Activated naive CD8-positive, alpha-beta T cell (primary cell): ENCODE data around the gene ARX.

Experiments used
- H3K27ac Mint-ChIP-seq: one replicate; pipeline ENCODE4 v1.8.0; 2021; ENCODE audit warnings: mixed read lengths
- H3K27me3 Mint-ChIP-seq: one replicate; pipeline ENCODE4 v1.8.0; 2021; ENCODE audit warnings: mixed read lengths
- H3K36me3 Mint-ChIP-seq: one replicate; pipeline ENCODE4 v1.8.0; 2021; ENCODE audit warnings: mixed read lengths
- H3K4me1 Mint-ChIP-seq: one replicate; pipeline ENCODE4 v1.8.0; 2021; ENCODE audit warnings: low read depth, mixed read lengths
- H3K4me3 Mint-ChIP-seq: one replicate; pipeline ENCODE4 v1.8.0; 2021; ENCODE audit warnings: mild to moderate bottlenecking, mixed read lengths
- H3K9me3 Mint-ChIP-seq: one replicate; pipeline ENCODE4 v1.8.0; 2021; ENCODE audit warnings: low read depth, mixed read lengths

Gene ARX

GRCh38 chrX:25010784-25011588, 4.8 kb downstream of the ARX start:
- Mint-ChIP-seq H3K4me1 (peaks cover 12% of the 10 kb centered on the region), H3K27ac (no peak overlapping the region), H3K36me3 (no peaks in the 10 kb centered on the region), H3K9me3 (no peaks in the 10 kb centered on the region), H3K4me3 (no peak overlapping the region), H3K27me3 (peaks cover 16% of the 10 kb centered on the region)

DNA sequence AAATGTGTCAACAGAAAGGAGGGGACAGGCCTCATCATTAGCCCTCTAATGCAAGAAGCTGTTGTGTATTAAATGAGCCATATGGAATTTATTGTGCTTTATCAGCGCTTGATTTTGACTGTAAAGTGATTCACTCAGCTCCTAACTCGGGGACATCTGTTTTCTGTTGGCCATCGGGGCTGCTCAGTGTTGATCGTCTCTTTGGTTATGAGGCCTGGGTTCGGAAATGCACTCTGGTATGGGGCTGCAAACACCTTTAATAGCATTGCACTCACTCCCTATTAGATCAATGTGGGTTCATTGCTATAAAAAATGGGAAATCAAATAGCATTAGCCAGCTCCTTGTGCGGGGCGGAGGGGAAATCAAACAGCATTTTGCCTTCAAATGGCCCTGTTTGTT, 6.4 kb downstream of the ARX start:
- no peak overlapping the region for H3K27ac Mint-ChIP-seq
- H3K4me1 Mint-ChIP-seq: peaks cover 10% of the 10 kb centered on the region
- no peak overlapping the region for H3K4me3 Mint-ChIP-seq
- H3K9me3 Mint-ChIP-seq: no peaks in the 10 kb centered on the region
- H3K36me3 Mint-ChIP-seq: no peaks in the 10 kb centered on the region
- H3K27me3 Mint-ChIP-seq: peaks cover 16% of the 10 kb centered on the region

- H3K9me3 Mint-ChIP-seq: no peaks in the 10 kb centered on the region
- H3K27ac Mint-ChIP-seq: no peak overlapping the region
- peaks cover 23% of the 10 kb centered on the region for H3K27me3 Mint-ChIP-seq
- H3K4me3 Mint-ChIP-seq: peak overlapping the region; percentile 35
- H3K4me1 Mint-ChIP-seq: peaks cover 11% of the 10 kb centered on the region
- no peaks in the 10 kb centered on the region for H3K36me3 Mint-ChIP-seq
Measured at GRCh38 chrX:25007059-25008053, 8.4 kb downstream of the ARX start.

GRCh38 chrX:25006586-25007058, 9.1 kb downstream of the ARX start:
- Mint-ChIP-seq H3K4me3 (peak overlapping the region; percentile 38), H3K27ac (peak overlapping the region; percentile 76), H3K36me3 (no peaks in the 10 kb centered on the region), H3K9me3 (no peaks in the 10 kb centered on the region), H3K4me1 (peaks cover 11% of the 10 kb centered on the region), H3K27me3 (peaks cover 23% of the 10 kb centered on the region)

GRCh38 chrX:25005382-25006185, 10.2 kb downstream of the ARX start:
- peaks cover 21% of the 10 kb centered on the region for H3K27me3 Mint-ChIP-seq
- H3K9me3 Mint-ChIP-seq: no peaks in the 10 kb centered on the region
- no peak overlapping the region for H3K4me3 Mint-ChIP-seq
- H3K4me1 Mint-ChIP-seq: peaks cover 11% of the 10 kb centered on the region
- H3K27ac Mint-ChIP-seq: no peak overlapping the region
- H3K36me3 Mint-ChIP-seq: no peaks in the 10 kb centered on the region

- peaks cover 11% of the 10 kb centered on the region for H3K4me1 Mint-ChIP-seq
Measured at GRCh38 chrX:25005034-25005381, 10.8 kb downstream of the ARX start.

DNA sequence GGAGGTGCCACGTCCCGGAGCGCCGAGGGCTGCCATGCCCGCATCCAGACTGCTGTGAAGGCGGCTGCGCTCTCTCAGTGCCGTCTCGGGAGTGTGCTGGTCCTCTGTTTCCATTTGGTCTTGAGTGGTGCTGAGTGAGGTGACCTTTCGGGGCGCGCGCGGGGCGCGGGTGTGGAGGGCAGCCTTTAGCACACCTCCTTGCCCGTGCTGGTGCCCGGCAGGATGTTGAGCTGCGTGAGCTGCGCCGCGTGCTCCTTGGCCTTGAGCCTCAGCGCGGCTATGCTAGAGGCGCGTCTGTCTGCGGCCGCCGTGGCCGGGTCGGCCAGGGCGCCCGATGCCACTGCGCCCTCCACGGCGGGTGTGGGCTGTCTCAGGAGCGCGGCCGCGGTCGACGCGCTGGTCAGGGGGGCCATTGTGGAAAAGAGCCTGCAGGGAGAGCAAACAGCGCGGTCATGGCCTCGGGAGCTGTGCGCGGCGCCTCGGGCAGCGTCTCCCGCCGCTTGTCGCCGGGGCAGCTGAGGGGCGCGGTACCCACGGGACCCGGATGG, 11.2 kb downstream of the ARX start:
- Mint-ChIP-seq H3K9me3 (no peaks in the 10 kb centered on the region), H3K27ac (no peak overlapping the region), H3K36me3 (no peaks in the 10 kb centered on the region), H3K4me3 (no peak overlapping the region), H3K27me3 (peaks cover 17% of the 10 kb centered on the region), H3K4me1 (peaks cover 11% of the 10 kb centered on the region)

More at GRCh38 chrX:25005034-25005381, 10.8 kb downstream of the ARX start:
- Mint-ChIP-seq H3K36me3 (no peaks in the 10 kb centered on the region), H3K9me3 (no peaks in the 10 kb centered on the region), H3K27ac (no peak overlapping the region), H3K4me3 (no peak overlapping the region), H3K27me3 (peaks cover 17% of the 10 kb centered on the region)

DNA sequence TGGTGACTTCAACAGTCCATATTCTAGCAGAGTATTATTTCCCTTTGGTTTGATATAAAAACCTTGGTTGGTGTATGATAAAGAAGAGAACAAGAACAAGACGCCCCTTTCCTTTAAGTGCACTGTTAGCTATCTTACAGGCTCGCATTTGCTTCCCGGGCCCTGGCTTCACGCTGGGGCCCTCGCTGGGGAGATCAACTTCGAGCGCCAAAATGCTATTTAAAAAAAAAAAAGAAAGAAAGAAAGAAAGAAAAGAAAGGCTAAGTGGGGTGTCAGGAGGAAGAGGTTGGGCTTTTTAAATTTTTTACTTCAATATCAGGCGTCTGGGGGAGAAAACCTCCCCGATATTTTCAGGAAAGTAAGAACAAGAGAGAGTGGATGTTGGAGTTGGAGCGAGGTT, 11.7 kb downstream of the ARX start:
- H3K9me3 Mint-ChIP-seq: no peaks in the 10 kb centered on the region
- H3K27ac Mint-ChIP-seq: peak overlapping the region; percentile 28
- no peaks in the 10 kb centered on the region for H3K36me3 Mint-ChIP-seq
- H3K4me1 Mint-ChIP-seq: peaks cover 11% of the 10 kb centered on the region
- H3K27me3 Mint-ChIP-seq: peaks cover 17% of the 10 kb centered on the region
- H3K4me3 Mint-ChIP-seq: peak overlapping the region; percentile 20

- Mint-ChIP-seq H3K27ac (no peak overlapping the region), H3K4me1 (peaks cover 11% of the 10 kb centered on the region), H3K4me3 (peak overlapping the region; percentile 54), H3K9me3 (no peaks in the 10 kb centered on the region), H3K36me3 (no peaks in the 10 kb centered on the region), H3K27me3 (peaks cover 17% of the 10 kb centered on the region)
Measured at GRCh38 chrX:25003066-25003849, 12.5 kb downstream of the ARX start.

DNA sequence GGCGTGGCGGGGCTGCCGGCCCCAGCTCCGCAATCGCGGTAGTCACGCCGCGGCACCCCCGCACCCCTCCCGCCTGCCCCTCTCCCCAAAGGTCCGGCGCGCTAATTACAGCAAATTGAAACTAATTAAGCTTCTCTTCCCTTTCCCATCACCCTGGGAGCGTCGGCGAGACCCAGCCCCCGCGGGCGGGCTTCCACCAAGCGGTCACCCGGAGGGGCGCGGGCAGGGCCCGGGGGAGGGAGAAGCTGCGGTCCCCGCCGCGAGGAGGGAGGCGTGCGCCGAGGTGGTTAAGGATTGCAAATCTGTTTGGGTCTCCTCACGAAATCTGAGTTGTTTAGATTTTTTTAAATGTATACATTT, 13.1 kb downstream of the ARX start:
- Mint-ChIP-seq H3K36me3 (no peaks in the 10 kb centered on the region), H3K27me3 (peaks cover 13% of the 10 kb centered on the region), H3K4me1 (peaks cover 11% of the 10 kb centered on the region), H3K9me3 (no peaks in the 10 kb centered on the region), H3K4me3 (peak overlapping the region; percentile 54), H3K27ac (no peak overlapping the region)

DNA sequence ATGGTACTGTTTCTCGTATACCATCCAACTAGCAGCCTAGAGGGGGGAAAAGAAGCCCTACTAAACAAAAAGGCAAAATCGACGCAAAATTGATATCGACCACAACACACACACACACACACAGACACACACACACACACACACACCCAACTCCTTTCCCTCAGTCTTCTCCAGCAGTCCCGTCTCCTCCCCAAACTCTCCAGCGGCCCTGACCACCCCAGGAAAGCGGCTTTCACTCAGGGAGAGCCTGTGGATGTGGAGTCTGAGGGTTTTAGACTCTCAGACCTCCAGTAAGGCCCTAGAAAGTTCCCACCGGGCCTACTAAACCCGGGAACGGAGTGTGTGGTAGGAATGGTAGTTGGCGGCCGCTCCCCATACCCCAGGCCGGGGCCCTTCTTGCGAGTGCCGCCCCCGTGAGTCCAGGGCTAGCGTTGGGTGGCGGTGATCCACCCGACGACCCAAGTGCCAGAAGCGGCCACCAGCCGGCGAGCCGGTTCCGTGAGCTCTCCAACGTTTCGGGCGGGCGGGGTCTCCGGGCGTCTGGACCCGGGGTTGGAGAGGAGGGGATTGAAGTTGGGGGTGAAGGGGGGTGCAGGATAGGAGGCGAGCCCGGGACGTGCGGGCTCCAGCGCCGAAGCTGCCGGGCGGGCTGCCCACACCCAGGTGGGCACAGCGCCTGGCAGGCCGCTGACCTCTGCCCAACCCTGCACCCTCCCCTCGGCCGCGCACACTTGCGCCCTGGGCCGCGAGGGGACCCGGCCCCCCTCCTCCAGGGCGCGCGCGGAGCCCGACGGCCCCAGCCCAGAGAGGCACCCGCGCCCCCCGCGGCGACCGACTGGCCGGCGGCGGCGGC, 13.7 kb downstream of the ARX start:
- H3K27ac Mint-ChIP-seq: no peak overlapping the region
- peaks cover 11% of the 10 kb centered on the region for H3K4me1 Mint-ChIP-seq
- H3K4me3 Mint-ChIP-seq: no peak overlapping the region
- H3K27me3 Mint-ChIP-seq: peaks cover 12% of the 10 kb centered on the region
- H3K9me3 Mint-ChIP-seq: no peaks in the 10 kb centered on the region
- no peaks in the 10 kb centered on the region for H3K36me3 Mint-ChIP-seq

- Mint-ChIP-seq H3K4me1 (peaks cover 6% of the 10 kb centered on the region), H3K4me3 (no peak overlapping the region), H3K27ac (no peak overlapping the region), H3K36me3 (no peaks in the 10 kb centered on the region), H3K27me3 (peaks cover 7% of the 10 kb centered on the region), H3K9me3 (no peaks in the 10 kb centered on the region)
Measured at GRCh38 chrX:24999511-24999910, 16.3 kb downstream of the ARX start.

DNA sequence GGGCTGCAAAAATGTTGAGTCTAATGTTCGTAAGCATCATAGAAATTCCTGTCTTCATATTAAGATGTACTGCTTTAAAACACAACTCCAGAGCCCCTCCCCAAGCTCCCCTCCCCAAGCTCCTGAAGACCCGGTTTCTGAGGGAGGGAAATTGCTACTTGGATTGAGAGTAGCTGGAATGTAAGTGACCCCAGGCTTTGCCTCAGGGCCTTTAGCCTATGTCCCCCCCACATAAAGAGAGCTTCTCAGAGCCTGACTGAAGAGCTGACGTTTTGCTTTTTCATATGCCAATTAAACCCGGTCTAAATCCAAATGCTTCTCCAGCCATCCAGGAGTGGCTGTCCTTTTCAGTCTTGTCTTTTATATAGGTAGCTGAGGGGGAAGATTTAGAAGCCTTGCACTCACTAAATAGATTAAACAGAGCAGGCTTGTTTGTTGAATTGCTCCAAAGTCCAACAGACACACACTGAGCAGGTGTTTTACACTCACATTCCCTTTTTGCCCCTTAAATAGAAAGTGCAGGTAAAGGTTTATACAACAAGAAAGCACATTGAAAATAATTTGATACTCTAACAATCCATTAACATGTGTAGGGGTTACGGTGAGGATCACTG, 19.6 kb downstream of the ARX start:
- Mint-ChIP-seq H3K27ac (no peak overlapping the region), H3K36me3 (no peaks in the 10 kb centered on the region), H3K4me1 (no peaks in the 10 kb centered on the region), H3K27me3 (no peaks in the 10 kb centered on the region), H3K9me3 (no peaks in the 10 kb centered on the region), H3K4me3 (no peak overlapping the region)
